PFSK-1 (cell line): ENCODE measurements around the gene HBD.

Experiments
- FOXP2 ChIP-seq: optimal IDR thresholded peaks from 2 replicates; pipeline ENCODE3; 2011; ENCODE audit warnings: borderline replicate concordance, control low read depth, inconsistent platforms; ENCODE audit not compliant: insufficient read depth; ENCODE audit errors: extremely low read length, extremely low read depth
- POLR2AphosphoS5 ChIP-seq: IDR thresholded peaks from 2 replicates; pipeline ENCODE4 v1.6.1; 2012; ENCODE audit warnings: low read depth, mild to moderate bottlenecking, control low read depth, low read length, moderate library complexity
- REST ChIP-seq, 2 experiments: IDR thresholded peaks; 2 replicates each; pipeline versions ENCODE4 v1.6.1 to v1.8.0; 2011 to 2012; ENCODE audit warnings: low read depth in 2 of 2, low read length in 2 of 2, control low read depth in 1 of 2, inconsistent platforms in 1 of 2, mild to moderate bottlenecking in 1 of 2, moderate library complexity in 1 of 2; ENCODE audit not compliant: insufficient read depth in 1 of 2
- SIN3A ChIP-seq: IDR thresholded peaks from 2 replicates; pipeline ENCODE4 v1.6.1; 2012; ENCODE audit warnings: mild to moderate bottlenecking, low read length, moderate library complexity, borderline replicate concordance; ENCODE audit not compliant: insufficient read depth
- TAF1 ChIP-seq: IDR thresholded peaks from 2 replicates; pipeline ENCODE4 v1.6.1; 2012; ENCODE audit warnings: low read length, control low read depth, borderline replicate concordance; ENCODE audit not compliant: insufficient read depth

HBD gene

GRCh38 chr11:5225480-5225871, 8.8 kb downstream of the HBD start:
- TF ChIP-seq SIN3A, result no peak
- TF ChIP-seq TAF1, result no peak
- TF ChIP-seq REST (IDR thresholded peaks at IDR 0.05; ENCODE audit: insufficient read depth in 1 of 2, low read depth in 2 of 2, low read length in 2 of 2), result no peak
- TF ChIP-seq FOXP2, result no peak
- no peak for TF ChIP-seq POLR2AphosphoS5

- TF ChIP-seq FOXP2 (no peak), SIN3A (no peak), TAF1 (no peak), POLR2AphosphoS5 (no peak), REST (IDR thresholded peaks at IDR 0.05; ENCODE audit: insufficient read depth in 1 of 2, low read depth in 2 of 2, low read length in 2 of 2) (no peak)
These were observed 9.5 kb downstream of the HBD start for GRCh38 chr11:5224538-5225479.

- TF ChIP-seq TAF1 (no peak), FOXP2 (no peak), SIN3A (no peak), REST (IDR thresholded peaks at IDR 0.05; ENCODE audit: insufficient read depth in 1 of 2, low read depth in 2 of 2, low read length in 2 of 2) (no peak), POLR2AphosphoS5 (no peak)
These were observed 10.6 kb downstream of the HBD start for GRCh38 chr11:5223686-5224085.

DNA sequence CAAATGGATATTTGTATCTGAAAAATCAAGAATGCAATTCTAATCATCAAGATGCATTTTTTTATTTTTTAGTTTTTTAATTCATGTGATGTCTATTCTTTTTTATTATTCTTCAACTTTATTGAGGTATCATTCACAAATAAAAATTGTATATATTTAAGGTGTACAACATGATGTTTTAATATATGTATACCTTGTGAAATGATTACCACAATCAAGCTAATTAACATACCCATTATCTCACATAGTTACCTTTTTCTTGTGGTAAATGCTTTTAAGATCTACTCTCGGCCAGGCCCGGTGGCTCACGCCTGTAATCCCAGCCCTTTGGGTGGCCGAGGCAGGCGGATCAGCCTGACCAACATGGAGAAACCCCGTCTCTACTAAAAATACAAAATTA, 11.1 kb downstream of the HBD start:
- TF ChIP-seq POLR2AphosphoS5, result no peak
- no peak for TF ChIP-seq TAF1
- TF ChIP-seq FOXP2, result no peak
- TF ChIP-seq REST (IDR thresholded peaks at IDR 0.05; ENCODE audit: insufficient read depth in 1 of 2, low read depth in 2 of 2, low read length in 2 of 2), result no peak
- TF ChIP-seq SIN3A, result no peak
